Natural killer cell (primary cell): ENCODE measurements around the gene BNIP2. TPM values are rescaled to one million over a fixed set of nuclear protein-coding genes. Genes with fewer than 3 reads are reported as not detected.

Experiments
- ATAC-seq, 3 donors: fragments of 150-1000 bp in 2 of 3; fragments of 200-7000 bp in 1 of 3; cut with Tn5 transposase; 1 replicate in 1 of 3; 2 replicates in 2 of 3; pipeline ENCODE4 v1.10.0; 2021; ENCODE audit warnings: mild to moderate bottlenecking in 2 of 3, moderate library complexity in 2 of 3
- DNase-seq, 2 donors: peaks; one replicate each; pipeline versions ENCODE4 v3.0.0 to v3.0.0-alpha.2; 2013 to 2021; ENCODE audit warnings: mixed read lengths in 1 of 2
- H3K27ac ChIP-seq: one replicate; pipeline ENCODE4 v1.5.1; 2013; ENCODE audit warnings: mild to moderate bottlenecking, low read length
- H3K27me3 ChIP-seq: one replicate; pipeline ENCODE4 v1.6.1; 2013; ENCODE audit warnings: low read length; ENCODE audit not compliant: control insufficient read depth, insufficient read depth
- H3K36me3 ChIP-seq: one replicate; pipeline ENCODE4 v1.6.1; 2013; ENCODE audit warnings: low read length; ENCODE audit not compliant: control insufficient read depth, insufficient read depth
- H3K4me1 ChIP-seq: one replicate; pipeline ENCODE4 v1.6.1; 2013; ENCODE audit warnings: low read length; ENCODE audit not compliant: control insufficient read depth, insufficient read depth
- H3K4me3 ChIP-seq: one replicate; pipeline ENCODE4 v1.5.1; 2013; ENCODE audit warnings: low read length
- H3K9me3 ChIP-seq: one replicate; pipeline ENCODE4 v1.6.1; 2013; ENCODE audit warnings: low read length; ENCODE audit not compliant: control insufficient read depth, insufficient read depth
- H3K27ac Mint-ChIP-seq, 2 donors: one replicate each; pipeline ENCODE4 v1.8.0; 2022; ENCODE audit warnings: mild to moderate bottlenecking in 2 of 2, mixed read lengths in 2 of 2, moderate library complexity in 1 of 2
- H3K27me3 Mint-ChIP-seq, 2 donors: one replicate each; pipeline ENCODE4 v1.8.0; 2022; ENCODE audit warnings: low read depth in 2 of 2, mixed read lengths in 2 of 2
- H3K36me3 Mint-ChIP-seq: one replicate; pipeline ENCODE4 v1.8.0; 2022; ENCODE audit warnings: mixed read lengths
- H3K4me1 Mint-ChIP-seq, 2 donors: one replicate each; pipeline ENCODE4 v1.8.0; 2022; ENCODE audit warnings: mixed read lengths in 2 of 2
- H3K4me3 Mint-ChIP-seq: one replicate; pipeline ENCODE4 v1.8.0; 2022; ENCODE audit warnings: mild to moderate bottlenecking, moderate library complexity, mixed read lengths
- H3K9me3 Mint-ChIP-seq, 2 donors: one replicate each; pipeline ENCODE4 v1.8.0; 2022; ENCODE audit warnings: mixed read lengths in 2 of 2
- WGBS: methylation state at CpG from one replicate; pipeline ENCODE4 v1.1.7; 2013; ENCODE audit warnings: missing lambda C conversion rate; ENCODE audit not compliant: insufficient coverage; 5-methylcytosine and 5-hydroxymethylcytosine counted together
- intact Hi-C: fragments of 100-400 bp; cut with micrococcal nuclease; formaldehyde crosslinking; loops from one replicate; pipeline ENCODE4 v1.14.2; 2022
- total RNA-seq, 4 donors: library from RNA; stranded (reverse); fragments of 120-200 nt in 1 of 4; gene quantifications; one replicate each; pipeline versions ENCODE4 v1.2.3 to v1.2.4, GENCODE V29; 2013 to 2022
- TF ChIP-seq, protein P1 (sequence below): fragments of 200-600 bp; IDR thresholded peaks from one replicate; pipeline ENCODE4 v1.8.0; 2022; ENCODE audit warnings: antibody characterized with exemption

Gene BNIP2
- total RNA-seq, 3 donors from 2014 or later (not counting 1 experiment from before 2014, with no cell fraction given) = 103 to 118 (median 105) TPM

- no peak overlapping the region for H3K4me3 Mint-ChIP-seq
- H3K36me3 ChIP-seq = no peaks in the 10 kb centered on the region
- no peaks in the 10 kb centered on the region for H3K9me3 Mint-ChIP-seq
- TF ChIP-seq, protein P1, sequence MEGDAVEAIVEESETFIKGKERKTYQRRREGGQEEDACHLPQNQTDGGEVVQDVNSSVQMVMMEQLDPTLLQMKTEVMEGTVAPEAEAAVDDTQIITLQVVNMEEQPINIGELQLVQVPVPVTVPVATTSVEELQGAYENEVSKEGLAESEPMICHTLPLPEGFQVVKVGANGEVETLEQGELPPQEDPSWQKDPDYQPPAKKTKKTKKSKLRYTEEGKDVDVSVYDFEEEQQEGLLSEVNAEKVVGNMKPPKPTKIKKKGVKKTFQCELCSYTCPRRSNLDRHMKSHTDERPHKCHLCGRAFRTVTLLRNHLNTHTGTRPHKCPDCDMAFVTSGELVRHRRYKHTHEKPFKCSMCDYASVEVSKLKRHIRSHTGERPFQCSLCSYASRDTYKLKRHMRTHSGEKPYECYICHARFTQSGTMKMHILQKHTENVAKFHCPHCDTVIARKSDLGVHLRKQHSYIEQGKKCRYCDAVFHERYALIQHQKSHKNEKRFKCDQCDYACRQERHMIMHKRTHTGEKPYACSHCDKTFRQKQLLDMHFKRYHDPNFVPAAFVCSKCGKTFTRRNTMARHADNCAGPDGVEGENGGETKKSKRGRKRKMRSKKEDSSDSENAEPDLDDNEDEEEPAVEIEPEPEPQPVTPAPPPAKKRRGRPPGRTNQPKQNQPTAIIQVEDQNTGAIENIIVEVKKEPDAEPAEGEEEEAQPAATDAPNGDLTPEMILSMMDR = no peak
- H3K4me1 ChIP-seq = no peaks in the 10 kb centered on the region
- H3K27ac ChIP-seq = no peak overlapping the region
- no peaks in the 10 kb centered on the region for H3K36me3 Mint-ChIP-seq
- no peaks in the 10 kb centered on the region for H3K27me3 ChIP-seq
- H3K27me3 Mint-ChIP-seq = peaks cover 0 to 6% of the 10 kb centered on the region in 2 donors
- 91% methylated on average over 4 of the region's 4 CpGs for WGBS
- ATAC-seq = no peak
- no peaks in the 10 kb centered on the region for H3K9me3 ChIP-seq
- H3K27ac Mint-ChIP-seq = no peak overlapping the region
- H3K4me1 Mint-ChIP-seq = peaks cover 0 to 10% of the 10 kb centered on the region in 2 donors
- H3K4me3 ChIP-seq = no peak overlapping the region
- intact Hi-C loops = no loop called here
- no peak for DNase-seq
These were observed 56.4 kb downstream of the BNIP2 start for GRCh38 chr15:59632714-59633113.

GRCh38 chr15:59622289-59622688 is 66.8 kb downstream of the BNIP2 start:
- Mint-ChIP-seq H3K27ac (no peak overlapping the region), H3K27me3 (peaks cover 12 to 17% of the 10 kb centered on the region in 2 donors), H3K4me1 (no peaks in the 10 kb centered on the region), H3K9me3 (no peaks in the 10 kb centered on the region), H3K36me3 (no peaks in the 10 kb centered on the region), H3K4me3 (no peak overlapping the region)
- no peaks in the 10 kb centered on the region for H3K9me3 ChIP-seq
- no peak overlapping the region for H3K4me3 ChIP-seq
- H3K27ac ChIP-seq = no peak overlapping the region
- H3K27me3 ChIP-seq = no peaks in the 10 kb centered on the region
- WGBS = 23% methylated on average over 6 of the region's 6 CpGs
- no peaks in the 10 kb centered on the region for H3K36me3 ChIP-seq
- ATAC-seq = peak in 1 of 3 donors; percentile 43
- TF ChIP-seq, protein P1 = no peak
- intact Hi-C loops = no loop called here
- H3K4me1 ChIP-seq = no peaks in the 10 kb centered on the region
- peak in 1 of 2 donors; percentile 22 for DNase-seq

DNA sequence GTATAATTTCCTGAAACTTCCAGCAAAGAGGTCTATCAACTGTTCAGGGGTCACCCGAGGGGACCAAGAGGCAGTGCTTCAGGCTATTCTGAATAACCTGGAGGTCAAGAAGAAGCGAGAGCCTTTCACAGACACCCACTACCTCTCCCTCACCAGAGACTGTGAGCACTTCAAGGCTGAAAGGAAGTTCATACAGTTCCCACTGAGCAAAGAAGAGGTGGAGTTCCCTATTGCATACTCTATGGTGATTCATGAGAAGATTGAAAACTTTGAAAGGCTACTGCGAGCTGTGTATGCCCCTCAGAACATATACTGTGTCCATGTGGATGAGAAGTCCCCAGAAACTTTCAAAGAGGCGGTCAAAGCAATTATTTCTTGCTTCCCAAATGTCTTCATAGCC is 70.7 kb downstream of the BNIP2 start:
- Histone ChIP-seq H3K4me1 (no peaks in the 10 kb centered on the region), H3K27me3 (no peaks in the 10 kb centered on the region), H3K4me3 (no peak overlapping the region), H3K27ac (no peak overlapping the region), H3K9me3 (no peaks in the 10 kb centered on the region), H3K36me3 (no peaks in the 10 kb centered on the region)
- ATAC-seq = no peak
- H3K9me3 Mint-ChIP-seq = no peaks in the 10 kb centered on the region
- H3K36me3 Mint-ChIP-seq = no peaks in the 10 kb centered on the region
- DNase-seq = no peak
- intact Hi-C loops = no loop called here
- H3K4me3 Mint-ChIP-seq = no peak overlapping the region
- TF ChIP-seq, protein P1 = no peak
- no peak overlapping the region for H3K27ac Mint-ChIP-seq
- H3K4me1 Mint-ChIP-seq = peaks cover 5 to 6% of the 10 kb centered on the region in 2 donors
- 88% methylated on average over 3 of the region's 4 CpGs for WGBS
- peaks cover 21 to 29% of the 10 kb centered on the region in 2 donors for H3K27me3 Mint-ChIP-seq

DNA sequence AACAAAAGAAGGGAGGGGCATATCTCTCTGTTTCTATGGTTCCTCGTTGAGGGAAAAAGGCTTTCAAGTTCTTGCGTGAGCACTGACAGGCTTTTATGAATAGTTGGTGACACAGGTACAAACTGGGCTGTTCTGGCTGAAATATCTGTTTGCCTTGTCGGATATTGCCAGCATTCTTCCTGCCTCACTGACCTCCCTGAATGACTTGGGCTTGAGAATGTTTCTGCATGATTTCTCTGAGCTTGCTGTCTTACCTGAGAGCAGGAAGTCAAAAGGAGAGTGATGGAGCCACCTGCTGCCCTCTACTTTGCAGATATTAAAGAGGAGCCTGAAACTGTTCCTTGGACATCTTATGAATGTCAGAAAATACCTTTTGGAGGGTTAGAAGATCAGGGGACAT is 72.7 kb downstream of the BNIP2 start:
- ATAC-seq (no peak), DNase-seq (no peak)
- intact Hi-C loops = no loop called here
- WGBS = 89% methylated on average over 3 of the region's 3 CpGs
- Histone ChIP-seq H3K36me3 (no peaks in the 10 kb centered on the region), H3K9me3 (no peaks in the 10 kb centered on the region), H3K4me3 (no peak overlapping the region), H3K4me1 (no peaks in the 10 kb centered on the region), H3K27me3 (no peaks in the 10 kb centered on the region), H3K27ac (no peak overlapping the region)
- peaks cover 5 to 6% of the 10 kb centered on the region in 2 donors for H3K4me1 Mint-ChIP-seq
- H3K27me3 Mint-ChIP-seq = peaks cover 26 to 47% of the 10 kb centered on the region in 2 donors
- H3K27ac Mint-ChIP-seq = no peak overlapping the region
- H3K9me3 Mint-ChIP-seq = no peaks in the 10 kb centered on the region
- TF ChIP-seq, protein P1 = no peak
- H3K4me3 Mint-ChIP-seq = no peak overlapping the region
- H3K36me3 Mint-ChIP-seq = no peaks in the 10 kb centered on the region
